Aorta (tissue), 5 donors: ENCODE measurements around the gene BMP8A. TPM values are rescaled to one million over a fixed set of nuclear protein-coding genes. Genes with fewer than 3 reads are reported as not detected.
"Not testable (repeated sequence)": the region's sequence is repeated elsewhere in the genome, so short reads cannot be mapped to it uniquely, and the experiment has no call there.

Source experiments
- ATAC-seq: fragments of 200-7000 bp; cut with Tn5 transposase; one replicate; pipeline ENCODE4 v1.9.1; 2022; ENCODE audit warnings: moderate library complexity; ENCODE audit not compliant: low FRiP score
- DNase-seq, 2 donors: peaks; one replicate each; pipeline ENCODE4 v3.0.0-alpha.2; 2020
- H3K27ac ChIP-seq, 2 donors: one replicate each; pipeline ENCODE4 v1.5.1; 2013; ENCODE audit warnings: low read length in 2 of 2, mild to moderate bottlenecking in 2 of 2, moderate library complexity in 2 of 2, control low read depth in 1 of 2, inconsistent platforms in 1 of 2, low read depth in 1 of 2
- H3K27me3 ChIP-seq, 2 donors: one replicate each; pipeline ENCODE4 v1.6.1; 2013; ENCODE audit warnings: control low read depth in 1 of 2, low read length in 1 of 2, mild to moderate bottlenecking in 1 of 2, moderate library complexity in 1 of 2; ENCODE audit not compliant: insufficient read depth in 2 of 2, control insufficient read depth in 1 of 2
- H3K36me3 ChIP-seq, 2 donors: one replicate each; pipeline ENCODE4 v1.6.1; 2013; ENCODE audit warnings: control low read depth in 1 of 2, low read length in 1 of 2, mild to moderate bottlenecking in 1 of 2; ENCODE audit not compliant: insufficient read depth in 2 of 2, control insufficient read depth in 1 of 2
- H3K4me1 ChIP-seq, 2 donors: one replicate each; pipeline ENCODE4 v1.6.1; 2013; ENCODE audit warnings: low read length in 2 of 2, control low read depth in 1 of 2, mild to moderate bottlenecking in 1 of 2, moderate library complexity in 1 of 2; ENCODE audit not compliant: insufficient read depth in 2 of 2, control insufficient read depth in 1 of 2
- H3K4me3 ChIP-seq, 2 donors: one replicate each; pipeline ENCODE4 v1.5.1; 2013; ENCODE audit warnings: low read length in 2 of 2, control low read depth in 1 of 2, mild to moderate bottlenecking in 1 of 2
- H3K9me3 ChIP-seq: one replicate; pipeline ENCODE4 v1.6.1; 2013; ENCODE audit warnings: mild to moderate bottlenecking, low read length; ENCODE audit not compliant: control insufficient read depth
- WGBS, 2 donors: extraction: QIAGEN DNeasy Blood & Tissue Kit; methylation state at CpG; one replicate each; pipeline ENCODE4 v1.1.7; 2013; 5-methylcytosine and 5-hydroxymethylcytosine counted together
- intact Hi-C, 2 donors: fragments of 100-400 bp; cut with DNase I; formaldehyde crosslinking; loops; one replicate each; pipeline versions ENCODE4 v1.14.2 to v1.15.0; 2022
- polyA plus RNA-seq, 2 donors: library from polyadenylated mRNA; stranded (reverse); fragments of 200-250 nt; gene quantifications; one replicate each; pipeline ENCODE4 v1.2.3, GENCODE V29; 2013
- total RNA-seq, 2 donors: library from RNA; stranded (reverse); fragmentation: NEBNext Ultra II Directional; extraction: Animal tissue kit (Norgen Biotek cat#: 25700); gene quantifications; one replicate each; pipeline ENCODE4 v1.2.1, GENCODE V29; 2021
- donor health status: healthy with polysubstance abuse.
- donor health status: Bipolar disorder and iron deficiency.
- donor health status: DM: no; HTN: no; CAD: no.
- donor health status: DM: no; HTN: no; CAD: no.
- donor health status: DM: yes; HTN: yes; CAD: no.

Gene BMP8A
- total and polyA plus RNA-seq, 4 donors = not detected

DNA sequence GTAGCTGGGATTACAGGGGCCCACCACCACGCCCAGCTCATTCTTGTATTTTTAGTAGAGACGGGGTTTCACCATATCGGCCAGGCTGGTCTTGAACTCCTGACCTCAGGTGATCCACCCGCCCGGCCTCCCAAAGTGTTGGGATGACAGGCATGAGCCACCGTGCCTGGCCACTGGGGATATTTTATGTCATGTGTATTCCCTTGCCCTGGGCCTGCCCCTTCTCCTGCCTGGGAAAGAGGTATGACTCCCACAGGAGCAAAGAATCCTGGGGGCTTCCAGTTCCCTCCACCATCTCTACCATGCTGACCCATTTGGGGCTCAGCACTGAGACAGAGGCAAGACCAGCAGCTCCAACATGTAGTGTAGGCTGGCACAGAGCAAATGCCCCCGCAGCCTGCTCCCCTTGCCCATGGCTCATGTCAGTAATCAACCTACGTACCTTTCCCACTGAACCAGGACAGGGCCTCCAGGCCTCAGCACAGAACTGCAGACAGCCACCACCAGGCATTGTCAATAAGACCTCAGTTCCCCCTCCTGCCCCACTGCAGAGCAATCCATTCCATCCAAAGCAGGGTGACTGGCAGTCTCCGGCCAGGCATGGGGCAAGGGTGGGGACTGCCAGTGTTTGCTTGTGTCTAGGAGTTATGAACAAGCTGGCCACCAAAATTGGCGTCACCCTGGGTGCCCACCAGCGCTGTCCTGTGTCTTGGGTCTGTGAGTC, 35.2 kb downstream of the BMP8A start:
- DNase-seq = peak in 1 of 2 donors; percentile 48
- Histone ChIP-seq H3K27me3 (no peaks in the 10 kb centered on the region), H3K27ac (no peak overlapping the region), H3K4me3 (no peak overlapping the region), H3K36me3 (peaks cover 0 to 3% of the 10 kb centered on the region in 2 donors), H3K9me3 (no peaks in the 10 kb centered on the region), H3K4me1 (no peaks in the 10 kb centered on the region)
- no peak for ATAC-seq
- WGBS, 2 donors = 94% methylated on average over 11 of the region's 11 CpGs
- intact Hi-C loops = no loop called here

DNA sequence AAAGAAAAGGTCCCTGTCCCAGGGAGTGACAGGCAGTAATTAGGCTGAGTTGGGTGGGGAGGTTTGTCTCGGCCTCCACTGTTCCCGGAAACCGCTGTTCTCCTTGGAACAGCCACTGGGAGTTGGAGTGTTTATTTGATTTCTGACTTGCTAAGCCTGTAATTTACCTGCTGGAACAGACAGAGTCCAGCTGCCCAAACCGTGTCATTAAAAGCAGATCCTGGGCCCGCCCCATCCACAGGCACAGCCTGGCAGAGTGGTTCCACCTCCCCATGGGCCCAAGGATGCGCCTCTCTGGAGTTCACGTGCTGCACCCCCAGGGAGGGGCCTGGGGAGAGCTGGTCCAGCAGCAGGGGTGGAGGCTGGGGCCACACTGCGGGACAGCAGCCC, 35.7 kb downstream of the BMP8A start:
- H3K36me3 ChIP-seq, H3K4me1 ChIP-seq, ATAC-seq, H3K27ac ChIP-seq, H3K27me3 ChIP-seq, H3K4me3 ChIP-seq, H3K9me3 ChIP-seq, intact Hi-C loops: not testable (repeated sequence)
- DNase-seq = peak in 1 of 2 donors; percentile 25
- WGBS, 2 donors = 88 to 94% methylated on average over 8 of the region's 8 CpGs

DNA sequence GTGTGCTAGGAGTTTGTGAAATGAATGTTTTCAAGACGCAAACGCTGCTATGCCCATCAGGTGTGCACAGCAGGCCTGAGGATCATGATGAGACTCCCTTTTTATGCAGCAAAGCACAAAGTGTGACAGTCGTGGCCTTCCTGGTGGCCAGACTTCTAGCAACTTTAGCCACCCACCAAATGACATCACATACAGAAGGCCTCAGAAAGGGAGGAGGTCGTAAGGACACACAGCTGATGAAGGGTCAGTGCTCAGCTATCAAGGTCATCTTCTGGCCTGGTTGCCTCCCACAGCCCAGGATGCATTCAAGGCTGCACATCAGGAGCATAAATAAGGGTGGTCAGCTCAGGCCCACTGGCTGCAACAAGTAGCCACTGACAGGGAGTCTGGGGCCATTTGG, 36.6 kb downstream of the BMP8A start:
- intact Hi-C loops = no loop called here
- Histone ChIP-seq H3K9me3 (no peaks in the 10 kb centered on the region), H3K36me3 (peaks cover 0 to 5% of the 10 kb centered on the region in 2 donors), H3K4me3 (no peak overlapping the region), H3K27me3 (no peaks in the 10 kb centered on the region), H3K27ac (no peak overlapping the region), H3K4me1 (no peaks in the 10 kb centered on the region)
- ATAC-seq (no peak), DNase-seq (no peak)
- 84 to 85% methylated on average over 4 of the region's 4 CpGs for WGBS, 2 donors

DNA sequence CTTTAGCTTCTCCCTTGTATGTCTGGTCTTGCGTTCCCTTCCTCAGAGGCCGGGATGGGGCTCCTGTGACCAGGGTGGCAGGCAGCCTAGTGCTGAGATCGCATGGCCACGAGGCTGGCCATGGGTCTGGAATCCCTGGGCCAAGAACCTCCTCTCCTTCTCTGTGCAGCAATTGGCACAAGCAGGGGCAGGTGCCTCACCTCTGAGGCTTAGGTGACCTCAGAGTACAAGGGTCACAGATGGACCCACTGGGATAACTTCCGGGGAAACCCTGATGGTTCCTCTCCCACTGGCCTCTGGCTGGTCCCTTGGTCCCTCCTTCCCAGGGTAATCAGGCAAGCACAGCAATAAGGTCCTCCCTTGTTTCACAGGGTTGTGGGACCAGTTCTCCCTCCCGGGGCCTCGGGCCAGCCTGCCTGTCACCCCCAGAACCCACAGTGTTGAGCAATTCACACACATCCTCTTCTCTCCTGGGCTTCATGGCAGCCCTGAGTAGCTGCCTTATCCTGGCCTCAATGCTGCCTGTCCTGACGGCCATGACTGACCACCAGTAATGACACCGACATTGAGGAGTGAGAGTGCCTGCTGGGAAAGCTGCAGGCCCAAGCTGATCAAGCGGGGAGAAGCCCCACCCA, 38.6 kb downstream of the BMP8A start:
- H3K27ac ChIP-seq = no peak overlapping the region
- intact Hi-C loops = no loop called here
- no peaks in the 10 kb centered on the region for H3K27me3 ChIP-seq
- WGBS, 2 donors = 90 to 91% methylated on average over 10 of the region's 10 CpGs
- ATAC-seq = no peak
- no peak for DNase-seq
- H3K9me3 ChIP-seq = no peaks in the 10 kb centered on the region
- peaks cover 0 to 5% of the 10 kb centered on the region in 2 donors for H3K36me3 ChIP-seq
- H3K4me1 ChIP-seq = no peaks in the 10 kb centered on the region
- no peak overlapping the region for H3K4me3 ChIP-seq

DNA sequence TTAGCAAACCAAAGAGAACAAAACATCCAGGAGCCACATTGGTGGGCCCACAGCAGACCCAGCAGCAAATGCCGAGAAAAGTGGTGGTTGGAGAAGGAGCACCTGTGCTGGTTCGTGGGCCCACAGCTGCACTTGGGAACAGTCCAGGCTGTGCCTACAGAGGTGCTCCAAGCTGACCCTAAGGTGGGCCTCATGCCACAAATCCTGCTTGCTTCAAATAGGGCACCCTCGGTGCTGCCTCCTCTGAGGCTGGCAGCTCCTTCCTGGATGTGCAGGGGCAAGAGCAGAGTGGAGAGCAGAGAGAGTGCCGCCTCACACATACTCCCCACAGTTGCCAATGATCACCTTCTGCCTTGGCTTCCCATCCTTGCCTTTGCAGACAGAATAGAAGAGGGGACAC, 40.1 kb downstream of the BMP8A start:
- H3K36me3 ChIP-seq = peaks cover 0 to 5% of the 10 kb centered on the region in 2 donors
- 90 to 94% methylated on average over 4 of the region's 4 CpGs for WGBS, 2 donors
- no peaks in the 10 kb centered on the region for H3K27me3 ChIP-seq
- ATAC-seq (no peak), DNase-seq (no peak)
- H3K4me3 ChIP-seq = no peak overlapping the region
- no peaks in the 10 kb centered on the region for H3K9me3 ChIP-seq
- H3K4me1 ChIP-seq = no peaks in the 10 kb centered on the region
- no peak overlapping the region for H3K27ac ChIP-seq
- intact Hi-C loops = no loop called here

DNA sequence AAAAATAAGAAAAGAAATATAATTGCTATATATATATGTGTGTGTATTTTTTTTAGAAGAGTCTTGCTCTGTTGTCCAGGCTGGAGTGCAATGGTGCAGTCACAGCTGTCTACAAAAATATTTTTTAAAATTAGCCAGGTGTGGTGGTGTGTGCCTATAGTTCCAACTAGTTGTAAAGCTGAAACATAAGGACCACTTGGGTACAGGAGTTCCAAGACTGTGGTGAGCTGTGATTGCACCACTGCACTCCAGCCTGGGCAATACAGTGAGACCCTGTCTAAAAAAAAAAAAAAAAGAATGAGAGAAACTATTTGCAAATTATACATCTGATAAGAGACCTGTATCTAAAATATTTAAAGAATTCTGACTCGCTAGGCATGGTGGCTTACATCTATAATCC, 42.0 kb downstream of the BMP8A start:
- Histone ChIP-seq H3K27me3 (no peaks in the 10 kb centered on the region), H3K36me3 (peaks cover 4 to 5% of the 10 kb centered on the region in 2 donors), H3K4me3 (no peak overlapping the region), H3K27ac (no peak overlapping the region), H3K4me1 (no peaks in the 10 kb centered on the region), H3K9me3 (no peaks in the 10 kb centered on the region)
- 87 to 90% methylated on average over 1 of the region's 1 CpG for whole genome bisulfite sequencing, 2 donors
- intact Hi-C loops = no loop called here
- no peak for ATAC-seq
- no peak for DNase-seq

DNA sequence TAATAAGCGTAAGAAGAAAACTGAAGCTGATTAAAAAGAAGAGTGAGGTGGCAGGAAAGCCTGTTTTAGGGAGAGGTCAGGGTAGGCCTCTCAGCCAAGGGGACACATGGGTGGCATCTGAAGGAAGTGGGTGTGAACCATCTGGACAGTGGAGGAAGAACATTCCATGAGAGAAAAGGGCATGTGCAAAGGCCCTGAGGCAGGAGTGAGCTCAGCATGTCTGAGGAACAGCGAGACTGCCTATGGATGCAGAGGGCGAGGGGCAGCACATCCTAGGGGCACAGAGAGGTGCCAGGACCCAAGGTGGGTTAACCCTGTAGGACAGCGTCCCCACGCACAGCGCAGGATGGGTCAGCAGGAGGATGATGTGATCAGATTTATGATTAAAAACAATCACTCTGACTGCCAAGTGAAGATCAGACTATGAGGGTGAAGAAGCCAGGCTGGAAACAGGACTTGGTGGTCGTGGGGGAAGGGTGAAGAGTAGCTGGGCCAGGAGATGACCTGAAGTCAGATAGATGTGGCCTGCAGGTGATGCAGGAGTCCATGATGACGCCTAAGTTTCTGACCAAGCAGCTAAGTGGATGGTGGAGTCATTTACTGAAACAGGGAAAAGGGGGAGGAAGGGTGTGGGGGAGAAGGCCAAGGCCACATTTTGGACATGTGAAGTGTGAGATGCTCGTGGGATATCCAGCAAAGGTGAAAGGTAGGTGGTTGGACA, 47.3 kb downstream of the BMP8A start:
- H3K27ac ChIP-seq = no peak overlapping the region

DNA sequence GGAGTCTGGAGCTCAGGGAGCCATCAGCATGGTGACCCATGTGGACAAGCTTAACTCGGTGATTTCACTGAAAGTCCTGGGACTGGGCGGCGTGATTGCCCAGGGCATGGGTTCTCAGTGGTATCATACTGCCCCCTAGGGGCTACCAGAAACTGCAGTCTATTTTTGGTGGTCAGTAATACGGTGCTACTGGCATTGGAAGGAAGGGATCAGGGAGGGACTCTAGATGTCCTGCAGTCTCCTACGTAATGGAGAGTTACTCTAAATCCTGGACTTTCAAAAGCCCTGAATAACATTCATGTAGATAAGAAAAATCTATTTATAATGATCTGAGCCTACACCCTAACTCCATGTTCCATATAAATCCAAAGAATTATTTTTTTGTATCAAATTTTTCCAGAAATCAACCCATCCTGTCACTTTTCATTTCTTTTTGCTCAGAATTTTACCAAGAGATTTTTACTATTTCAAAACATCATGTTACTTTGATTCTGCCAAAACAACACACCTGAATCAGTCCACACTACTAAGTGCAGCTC, 47.9 kb downstream of the BMP8A start:
- ATAC-seq (peak; percentile 86), DNase-seq (peak in 1 of 2 donors; percentile 80)
- Histone ChIP-seq H3K4me3 (no peak overlapping the region), H3K27ac (no peak overlapping the region), H3K4me1 (no peaks in the 10 kb centered on the region), H3K27me3 (no peaks in the 10 kb centered on the region), H3K9me3 (no peaks in the 10 kb centered on the region), H3K36me3 (peaks cover 0 to 4% of the 10 kb centered on the region in 2 donors)
- intact Hi-C loops = loop anchor here (2.0 to 5.0 kb wide), 2 partner anchors 437 to 441 kb away; no protein-coding TSS in a partner anchor
- 1 to 2% methylated on average over 5 of the region's 5 CpGs for WGBS, 2 donors

More for the DNA sequence above, 47.3 kb downstream of the BMP8A start:
- Histone ChIP-seq H3K4me3 (no peak overlapping the region), H3K9me3 (no peaks in the 10 kb centered on the region), H3K4me1 (no peaks in the 10 kb centered on the region), H3K27me3 (no peaks in the 10 kb centered on the region), H3K36me3 (peaks cover 0 to 4% of the 10 kb centered on the region in 2 donors)
- intact Hi-C loops = loop anchor here (2.0 to 5.0 kb wide), 2 partner anchors 436 to 440 kb away; no protein-coding TSS in a partner anchor
- no peak for ATAC-seq
- 86 to 87% methylated on average over 9 of the region's 9 CpGs for WGBS, 2 donors
- DNase-seq = no peak
